HEK293 (cell line): ENCODE data around the gene SNX19.

Experiments
- CTCF ChIA-PET: fragments of 350-600 bp; formaldehyde crosslinking; extraction: SDS; loops from one replicate; lab custom pipeline; 2021; ENCODE audit warnings: antibody characterized with exemption; lab: Yijun Ruan, JAX
- POLR2A ChIA-PET: fragments of 300-600 bp; formaldehyde crosslinking; extraction: SDS; loops from one replicate; lab custom pipeline; 2020; ENCODE audit warnings: antibody characterized with exemption, inconsistent platforms; lab: Yijun Ruan, JAX
- H3K27ac ChIP-seq: fragments of 200-500 bp; sonication (Bioruptor generic); 2 replicates; pipeline ENCODE4 v1.5.1; 2014; ENCODE audit warnings: low read depth, low read length, control low read depth, inconsistent platforms; ENCODE audit errors: extremely low read depth
- H3K36me3 ChIP-seq, 2 experiments: fragments of 200-500 bp in 1 of 2; sonication (Bioruptor generic) in 1 of 2; 1 replicate in 1 of 2; 2 replicates in 1 of 2; pipeline ENCODE4 v1.5.1; 2014 to 2017; ENCODE audit warnings: inconsistent platforms in 2 of 2, low read length in 2 of 2; ENCODE audit not compliant: control insufficient read depth in 2 of 2, insufficient read depth in 1 of 2
- H3K4me1 ChIP-seq: fragments of 200-500 bp; sonication (Bioruptor generic); 2 replicates; pipeline ENCODE4 v1.5.1; 2014; ENCODE audit warnings: mild to moderate bottlenecking, low read length, inconsistent platforms; ENCODE audit not compliant: control insufficient read depth, insufficient read depth
- H3K4me3 ChIP-seq: 2 replicates; pipeline ENCODE4 v1.5.1; 2011; ENCODE audit warnings: low read depth, mild to moderate bottlenecking, control low read depth, low read length, moderate library complexity
- H3K9me3 ChIP-seq: fragments of 200-500 bp; sonication (Bioruptor generic); 2 replicates; pipeline ENCODE4 v1.5.1; 2014; ENCODE audit warnings: low read depth, low read length, inconsistent platforms; ENCODE audit not compliant: control insufficient read depth, insufficient read depth
- HIC1 ChIP-seq: fragments of 450-650 bp; formaldehyde crosslinking; IDR thresholded peaks from 2 replicates; pipeline ENCODE4 v1.5.1; 2016; ENCODE audit warnings: missing biosample characterization, missing genetic modification characterization
- PRDM4 ChIP-seq: fragments of 450-650 bp; formaldehyde crosslinking; IDR thresholded peaks from 2 replicates; pipeline ENCODE4 v1.5.1; 2017; ENCODE audit warnings: missing biosample characterization, missing genetic modification characterization
- RBAK ChIP-seq: fragments of 450-650 bp; formaldehyde crosslinking; IDR thresholded peaks from 2 replicates; pipeline ENCODE4 v1.5.1; 2016; ENCODE audit warnings: missing biosample characterization, missing genetic modification characterization
- YY1 ChIP-seq: fragments of 450-650 bp; formaldehyde crosslinking; IDR thresholded peaks from 2 replicates; pipeline ENCODE4 v1.5.1; 2018; ENCODE audit warnings: missing biosample characterization, missing genetic modification characterization
- ZEB2 ChIP-seq: fragments of 450-650 bp; formaldehyde crosslinking; IDR thresholded peaks from 2 replicates; pipeline ENCODE4 v1.5.1; 2016; ENCODE audit warnings: missing biosample characterization, missing genetic modification characterization
- ZFP3 ChIP-seq: fragments of 450-650 bp; formaldehyde crosslinking; IDR thresholded peaks from 2 replicates; pipeline ENCODE4 v1.5.1; 2016; ENCODE audit warnings: low read depth, missing biosample characterization, missing genetic modification characterization
- ZNF121 ChIP-seq: fragments of 450-650 bp; formaldehyde crosslinking; IDR thresholded peaks from 2 replicates; pipeline ENCODE4 v1.5.1; 2016; ENCODE audit warnings: missing biosample characterization, missing genetic modification characterization
- ZNF133 ChIP-seq: fragments of 450-650 bp; formaldehyde crosslinking; IDR thresholded peaks from 2 replicates; pipeline ENCODE4 v1.5.1; 2016; ENCODE audit warnings: missing biosample characterization, missing genetic modification characterization
- ZNF169 ChIP-seq: fragments of 450-650 bp; formaldehyde crosslinking; IDR thresholded peaks from 2 replicates; pipeline ENCODE4 v1.5.1; 2016; ENCODE audit warnings: missing biosample characterization, missing genetic modification characterization
- ZNF473 ChIP-seq: fragments of 450-650 bp; formaldehyde crosslinking; IDR thresholded peaks from 2 replicates; pipeline ENCODE4 v1.5.1; 2017; ENCODE audit warnings: missing biosample characterization, missing genetic modification characterization
- ZNF501 ChIP-seq: fragments of 450-650 bp; formaldehyde crosslinking; IDR thresholded peaks from 2 replicates; pipeline ENCODE4 v1.5.1; 2016; ENCODE audit warnings: missing biosample characterization, missing genetic modification characterization
- ZNF530 ChIP-seq: fragments of 450-650 bp; formaldehyde crosslinking; IDR thresholded peaks from 2 replicates; pipeline ENCODE4 v1.5.1; 2016; ENCODE audit warnings: low read depth, missing biosample characterization, missing genetic modification characterization
- ZNF621 ChIP-seq: fragments of 450-650 bp; formaldehyde crosslinking; IDR thresholded peaks from 2 replicates; pipeline ENCODE4 v1.5.1; 2017; ENCODE audit warnings: missing biosample characterization, missing genetic modification characterization
- ZNF624 ChIP-seq: fragments of 450-650 bp; formaldehyde crosslinking; IDR thresholded peaks from 2 replicates; pipeline ENCODE4 v1.5.1; 2017; ENCODE audit warnings: missing biosample characterization, missing genetic modification characterization
- ZNF654 ChIP-seq: fragments of 450-650 bp; formaldehyde crosslinking; IDR thresholded peaks from 2 replicates; pipeline ENCODE4 v1.5.1; 2016; ENCODE audit warnings: low read depth, missing biosample characterization, missing genetic modification characterization
- ZNF660 ChIP-seq: fragments of 450-650 bp; IDR thresholded peaks from 2 replicates; pipeline ENCODE4 v1.5.1; 2018; ENCODE audit warnings: missing biosample characterization, mild to moderate bottlenecking, missing genetic modification characterization
- ZNF670 ChIP-seq: fragments of 450-650 bp; formaldehyde crosslinking; IDR thresholded peaks from 2 replicates; pipeline ENCODE4 v1.5.1; 2016; ENCODE audit warnings: missing biosample characterization, missing genetic modification characterization, low read depth
- ZNF747 ChIP-seq: fragments of 450-650 bp; formaldehyde crosslinking; IDR thresholded peaks from 2 replicates; pipeline ENCODE4 v1.5.1; 2016; ENCODE audit warnings: missing biosample characterization, missing genetic modification characterization
- TF ChIP-seq, protein P1 (sequence below): fragments of 450-650 bp; formaldehyde crosslinking; IDR thresholded peaks from 2 replicates; pipeline ENCODE4 v1.5.1; 2017; ENCODE audit warnings: missing biosample characterization, missing genetic modification characterization
- TF ChIP-seq, protein P2 (sequence below): fragments of 450-650 bp; formaldehyde crosslinking; optimal IDR thresholded peaks from 2 replicates; pipeline ENCODE3; 2016; ENCODE audit warnings: missing biosample characterization, mild to moderate bottlenecking, missing genetic modification characterization
- TF ChIP-seq, protein P3 (sequence below): fragments of 450-650 bp; formaldehyde crosslinking; IDR thresholded peaks from 2 replicates; pipeline ENCODE4 v1.5.1; 2016; ENCODE audit warnings: missing biosample characterization, missing genetic modification characterization
- TF ChIP-seq, protein P4 (sequence below): fragments of 450-650 bp; formaldehyde crosslinking; IDR thresholded peaks from 2 replicates; pipeline ENCODE4 v1.5.1; 2016; ENCODE audit warnings: missing biosample characterization, missing genetic modification characterization

SNX19 gene

DNA sequence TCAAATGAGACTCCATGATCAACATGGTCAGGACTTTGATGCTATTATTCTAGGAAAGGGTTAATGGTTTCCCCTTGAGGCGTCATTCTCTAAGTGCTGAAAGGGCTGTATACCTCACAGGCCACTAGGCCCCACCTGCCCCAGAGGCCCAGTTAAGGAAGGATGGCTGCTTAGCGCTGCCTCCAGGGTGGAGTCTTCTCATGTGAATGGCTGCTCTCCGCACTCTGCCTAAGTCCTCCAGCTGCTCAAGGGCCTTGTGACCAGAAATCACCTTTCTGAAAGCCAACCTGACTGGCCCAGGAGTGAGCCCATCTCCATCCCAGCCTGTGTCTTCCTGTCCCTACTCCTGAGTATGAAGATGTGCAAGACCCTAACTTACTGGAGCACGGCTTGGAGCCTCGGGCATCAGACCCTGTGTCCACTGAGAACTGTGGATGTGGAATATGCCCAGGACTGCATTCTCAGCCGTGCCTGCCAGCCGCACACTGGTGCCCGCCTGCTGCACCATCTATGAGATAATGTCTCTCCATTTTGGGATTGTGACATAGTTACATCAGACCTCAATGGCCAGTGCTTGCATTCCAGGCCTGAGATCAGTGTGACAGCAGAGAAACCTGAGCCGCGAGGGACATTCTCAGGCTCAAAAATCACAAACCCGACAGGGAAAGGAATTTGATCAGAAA lies 51.0 kb downstream of the SNX19 start:
- TF ChIP-seq ZFP3 (tag by site-specific recombination) = no peak
- TF ChIP-seq, all 188 proteins: peak for 0
- H3K27ac ChIP-seq = no peak overlapping the region

DNA sequence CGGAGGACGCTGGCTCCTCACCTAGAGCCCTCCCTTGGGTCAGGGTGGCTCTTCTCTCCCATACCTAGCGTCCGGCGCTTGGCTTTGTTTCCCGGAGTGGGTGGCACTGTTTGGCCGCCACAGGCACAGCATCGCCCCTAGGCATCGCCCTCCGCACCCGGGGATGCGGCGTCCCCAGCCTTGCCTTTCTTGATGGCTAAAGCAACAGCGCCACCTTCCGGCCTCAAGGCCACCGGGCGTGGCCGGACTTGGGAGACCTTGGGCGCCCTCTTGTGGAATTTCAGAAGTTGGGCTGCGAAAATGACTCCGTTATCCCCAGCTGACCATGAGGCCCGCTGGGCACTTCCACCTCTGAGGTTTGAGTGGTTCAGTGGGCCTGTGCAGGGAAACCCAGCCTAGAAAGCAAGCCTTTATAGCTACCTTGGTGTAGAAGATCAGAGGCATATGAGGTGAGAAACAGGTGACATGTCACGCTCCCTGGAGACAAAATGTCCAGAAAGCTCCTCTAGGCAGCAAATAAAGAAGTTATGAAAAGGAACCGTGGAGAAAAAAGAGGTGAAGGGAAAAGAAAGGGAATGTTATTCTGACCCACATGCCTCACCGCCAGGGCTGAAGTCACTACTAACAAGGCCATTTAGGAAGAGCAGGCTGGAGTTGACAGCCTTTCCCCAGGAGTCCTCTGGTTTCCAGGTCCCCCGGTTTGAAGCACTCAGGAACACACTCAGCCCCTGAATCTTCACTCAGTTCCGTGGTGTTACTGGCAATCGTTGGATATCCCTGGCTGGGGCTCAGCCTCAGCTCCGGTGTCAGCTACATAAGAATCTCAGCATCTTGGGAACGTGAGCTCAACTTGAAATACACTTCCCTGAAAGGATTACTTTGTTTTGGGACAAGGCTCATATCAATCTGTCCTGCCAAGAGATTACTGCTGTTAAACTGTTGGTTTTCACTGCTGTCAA lies 54.1 kb downstream of the SNX19 start:
- POLR2A ChIA-PET = interaction anchor here (0.7 kb wide), 1 partner anchor 427 kb away, joined by 3 read pairs; no protein-coding TSS in a partner anchor
- Histone ChIP-seq H3K36me3 (no peaks in the 10 kb centered on the region), H3K9me3 (no peaks in the 10 kb centered on the region), H3K4me3 (no peak overlapping the region), H3K4me1 (no peaks in the 10 kb centered on the region), H3K27ac (no peak overlapping the region)
- CTCF ChIA-PET = interaction anchor here (0.6 to 14.4 kb wide), 84 partner anchors 9 to 1413 kb away, joined by 3 to 408 read pairs (median 4); partner anchors contain the start of genes ADAMTS15 and ADAMTS8
- no peak for TF ChIP-seq RBAK (tag by site-specific recombination)
- TF ChIP-seq, protein P1, sequence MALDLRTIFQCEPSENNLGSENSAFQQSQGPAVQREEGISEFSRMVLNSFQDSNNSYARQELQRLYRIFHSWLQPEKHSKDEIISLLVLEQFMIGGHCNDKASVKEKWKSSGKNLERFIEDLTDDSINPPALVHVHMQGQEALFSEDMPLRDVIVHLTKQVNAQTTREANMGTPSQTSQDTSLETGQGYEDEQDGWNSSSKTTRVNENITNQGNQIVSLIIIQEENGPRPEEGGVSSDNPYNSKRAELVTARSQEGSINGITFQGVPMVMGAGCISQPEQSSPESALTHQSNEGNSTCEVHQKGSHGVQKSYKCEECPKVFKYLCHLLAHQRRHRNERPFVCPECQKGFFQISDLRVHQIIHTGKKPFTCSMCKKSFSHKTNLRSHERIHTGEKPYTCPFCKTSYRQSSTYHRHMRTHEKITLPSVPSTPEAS (tag by site-specific recombination) = no peak
- TF ChIP-seq, protein P2, sequence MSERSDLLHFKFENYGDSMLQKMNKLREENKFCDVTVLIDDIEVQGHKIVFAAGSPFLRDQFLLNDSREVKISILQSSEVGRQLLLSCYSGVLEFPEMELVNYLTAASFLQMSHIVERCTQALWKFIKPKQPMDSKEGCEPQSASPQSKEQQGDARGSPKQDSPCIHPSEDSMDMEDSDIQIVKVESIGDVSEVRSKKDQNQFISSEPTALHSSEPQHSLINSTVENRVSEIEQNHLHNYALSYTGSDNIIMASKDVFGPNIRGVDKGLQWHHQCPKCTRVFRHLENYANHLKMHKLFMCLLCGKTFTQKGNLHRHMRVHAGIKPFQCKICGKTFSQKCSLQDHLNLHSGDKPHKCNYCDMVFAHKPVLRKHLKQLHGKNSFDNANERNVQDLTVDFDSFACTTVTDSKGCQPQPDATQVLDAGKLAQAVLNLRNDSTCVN (tag by site-specific recombination) = peak; percentile 15
- TF ChIP-seq ZNF621 (tag by site-specific recombination) = no peak
- peak; percentile 71; the same call in 1 of the 2 replicates for TF ChIP-seq ZNF501 (tag by site-specific recombination)
- TF ChIP-seq ZNF670 (tag by site-specific recombination) = no peak
- TF ChIP-seq, protein P3, sequence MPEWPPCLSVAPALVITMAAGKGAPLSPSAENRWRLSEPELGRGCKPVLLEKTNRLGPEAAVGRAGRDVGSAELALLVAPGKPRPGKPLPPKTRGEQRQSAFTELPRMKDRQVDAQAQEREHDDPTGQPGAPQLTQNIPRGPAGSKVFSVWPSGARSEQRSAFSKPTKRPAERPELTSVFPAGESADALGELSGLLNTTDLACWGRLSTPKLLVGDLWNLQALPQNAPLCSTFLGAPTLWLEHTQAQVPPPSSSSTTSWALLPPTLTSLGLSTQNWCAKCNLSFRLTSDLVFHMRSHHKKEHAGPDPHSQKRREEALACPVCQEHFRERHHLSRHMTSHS (tag by site-specific recombination) = no peak
- TF ChIP-seq ZNF624 (tag by site-specific recombination) = no peak
- no peak for TF ChIP-seq ZNF747 (tag by site-specific recombination)
- no peak for TF ChIP-seq ZNF121 (tag by site-specific recombination)
- TF ChIP-seq PRDM4 (tag by site-specific recombination) = no peak
- TF ChIP-seq ZNF133 (tag by site-specific recombination) = no peak
- peak; percentile 97 for TF ChIP-seq ZNF654 (tag by site-specific recombination)
- no peak for TF ChIP-seq ZNF473 (tag by site-specific recombination)
- TF ChIP-seq ZEB2 (tag by site-specific recombination) = no peak
- TF ChIP-seq ZNF530 = no peak
- TF ChIP-seq ZNF660 (tag by site-specific recombination) = peak; percentile 84
- TF ChIP-seq HIC1 (tag by site-specific recombination) = no peak
- TF ChIP-seq, protein P4, sequence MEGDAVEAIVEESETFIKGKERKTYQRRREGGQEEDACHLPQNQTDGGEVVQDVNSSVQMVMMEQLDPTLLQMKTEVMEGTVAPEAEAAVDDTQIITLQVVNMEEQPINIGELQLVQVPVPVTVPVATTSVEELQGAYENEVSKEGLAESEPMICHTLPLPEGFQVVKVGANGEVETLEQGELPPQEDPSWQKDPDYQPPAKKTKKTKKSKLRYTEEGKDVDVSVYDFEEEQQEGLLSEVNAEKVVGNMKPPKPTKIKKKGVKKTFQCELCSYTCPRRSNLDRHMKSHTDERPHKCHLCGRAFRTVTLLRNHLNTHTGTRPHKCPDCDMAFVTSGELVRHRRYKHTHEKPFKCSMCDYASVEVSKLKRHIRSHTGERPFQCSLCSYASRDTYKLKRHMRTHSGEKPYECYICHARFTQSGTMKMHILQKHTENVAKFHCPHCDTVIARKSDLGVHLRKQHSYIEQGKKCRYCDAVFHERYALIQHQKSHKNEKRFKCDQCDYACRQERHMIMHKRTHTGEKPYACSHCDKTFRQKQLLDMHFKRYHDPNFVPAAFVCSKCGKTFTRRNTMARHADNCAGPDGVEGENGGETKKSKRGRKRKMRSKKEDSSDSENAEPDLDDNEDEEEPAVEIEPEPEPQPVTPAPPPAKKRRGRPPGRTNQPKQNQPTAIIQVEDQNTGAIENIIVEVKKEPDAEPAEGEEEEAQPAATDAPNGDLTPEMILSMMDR (tag by site-specific recombination) = peak; percentile 96
- no peak for TF ChIP-seq ZNF169 (tag by site-specific recombination)
- no peak for TF ChIP-seq YY1

More for the DNA sequence above, 51.0 kb downstream of the SNX19 start:
- Histone ChIP-seq H3K36me3 (peaks cover 0 to 8% of the 10 kb centered on the region in 2 experiments; a peak in 1 of 3 replicates), H3K4me1 (no peaks in the 10 kb centered on the region), H3K4me3 (no peak overlapping the region), H3K9me3 (no peaks in the 10 kb centered on the region)
- CTCF ChIA-PET = interaction anchor here (0.5 to 14.4 kb wide), 4 partner anchors 15 to 432 kb away, joined by 3 to 408 read pairs (median 66); partner anchors contain the start of gene ADAMTS8
- POLR2A ChIA-PET = no interaction called here
